Amniotic stem cell (primary cell): Measurements from ENCODE around the gene BUD23.
"Not testable (repeated sequence)": the region's sequence is repeated elsewhere in the genome, so short reads cannot be mapped to it uniquely, and the experiment has no call there.

Source experiments
- DNase-seq: peaks from one replicate; lab custom pipeline; 2025; lab: John Stamatoyannopoulos, UW

Gene BUD23, protein sequence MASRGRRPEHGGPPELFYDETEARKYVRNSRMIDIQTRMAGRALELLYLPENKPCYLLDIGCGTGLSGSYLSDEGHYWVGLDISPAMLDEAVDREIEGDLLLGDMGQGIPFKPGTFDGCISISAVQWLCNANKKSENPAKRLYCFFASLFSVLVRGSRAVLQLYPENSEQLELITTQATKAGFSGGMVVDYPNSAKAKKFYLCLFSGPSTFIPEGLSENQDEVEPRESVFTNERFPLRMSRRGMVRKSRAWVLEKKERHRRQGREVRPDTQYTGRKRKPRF

DNA sequence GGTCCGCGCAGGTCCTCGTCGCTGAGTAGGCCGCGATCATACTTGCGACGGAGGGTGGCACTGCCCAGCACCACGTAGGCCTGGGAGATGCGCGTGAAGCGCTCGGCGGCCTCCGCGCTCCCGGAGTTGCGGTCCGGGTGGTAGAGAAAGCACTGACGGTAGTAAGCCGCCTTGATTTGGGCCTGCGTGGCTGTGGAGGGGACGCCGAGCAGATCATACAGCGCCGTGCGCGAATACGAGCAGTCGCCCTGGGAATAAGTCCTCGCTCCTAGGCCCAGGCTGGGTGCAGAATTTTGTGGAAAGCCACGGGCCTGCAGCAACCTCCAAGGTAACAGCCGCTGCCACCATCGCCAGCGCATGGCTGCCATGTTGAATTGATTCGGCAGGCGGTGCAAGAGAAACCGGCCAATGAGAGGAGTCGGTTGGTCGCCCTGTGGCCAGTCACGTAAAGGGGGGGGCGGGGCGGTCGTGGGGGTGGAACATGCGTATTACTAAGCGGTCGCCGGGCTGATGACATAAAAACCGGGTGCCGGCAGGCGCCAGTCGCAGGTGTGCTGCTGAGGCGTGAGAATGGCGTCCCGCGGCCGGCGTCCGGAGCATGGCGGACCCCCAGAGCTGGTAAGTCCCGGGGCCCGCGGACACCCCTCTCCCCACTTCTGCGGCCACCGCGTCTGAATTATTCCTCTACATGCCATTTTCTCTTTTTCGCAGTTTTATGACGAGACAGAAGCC lies at the start of gene BUD23, which contains the start of gene DNAJC30:
Gene BUD23, plus strand, starts transcription at position 542 of the 732 bp plus-strand sequence. Its CDS starts 29 bp downstream, at position 571.
Gene DNAJC30, minus strand, starts transcription at position 398 of the 732 bp plus-strand sequence. Its CDS starts 30 bp downstream, at position 368.
- DNase-seq: peak; percentile 88

DNA sequence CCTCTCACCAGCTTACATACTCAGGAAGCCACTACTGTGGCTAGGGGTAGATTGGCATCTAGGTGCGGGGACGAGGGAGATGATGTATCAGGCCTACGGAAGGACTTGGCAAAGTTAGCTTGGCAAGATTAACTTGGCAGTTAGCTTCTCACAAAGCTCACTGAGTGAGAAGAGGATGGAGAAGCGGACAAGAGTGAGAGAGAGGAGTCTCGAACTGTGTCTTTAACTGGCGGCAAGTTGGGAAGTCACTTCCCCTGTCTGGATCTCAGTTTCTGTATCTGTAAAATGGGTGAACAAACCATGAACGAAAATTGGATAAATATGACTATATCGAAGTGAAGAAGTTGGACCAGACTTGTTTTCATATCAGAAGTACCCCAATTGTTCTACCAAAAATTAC lies 49.6 kb upstream of the BUD23 start:
- DNase-seq: no peak

DNA sequence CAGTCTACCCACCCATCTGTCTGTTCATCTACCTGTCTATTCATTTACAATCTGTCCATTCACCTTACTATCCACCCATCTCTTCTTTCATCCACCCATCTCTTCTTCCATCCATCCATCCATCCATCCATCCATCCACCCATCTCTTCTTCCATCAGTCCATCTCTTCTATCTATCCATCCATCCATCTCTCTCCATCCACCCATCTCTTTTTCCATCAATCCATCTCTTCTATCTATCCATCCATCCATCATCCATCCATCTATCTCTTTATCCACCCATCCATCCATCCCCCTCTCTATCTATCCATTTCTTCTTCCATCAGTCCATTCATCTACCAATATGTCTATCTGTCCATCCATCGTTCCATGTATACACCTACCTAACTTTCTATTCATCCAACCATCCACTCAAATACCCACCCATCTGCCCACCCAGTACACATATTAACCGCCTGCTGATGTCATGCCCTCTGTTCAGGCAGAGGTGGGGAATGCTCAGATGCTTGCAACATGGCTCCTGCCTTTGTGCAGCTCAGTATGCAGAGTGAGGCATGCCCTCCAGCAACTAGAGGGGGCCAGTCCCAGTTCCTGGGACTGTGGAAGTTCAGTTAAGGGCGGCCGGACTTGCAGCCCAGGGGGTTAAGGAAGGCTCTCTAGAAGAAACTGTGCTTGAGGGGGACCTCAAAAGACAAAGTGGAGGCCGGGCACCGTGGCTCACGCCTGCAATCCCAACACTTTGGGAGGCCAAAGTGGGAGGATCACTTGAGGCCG lies 47.8 kb upstream of the BUD23 start:
- no peak for DNase-seq

DNA sequence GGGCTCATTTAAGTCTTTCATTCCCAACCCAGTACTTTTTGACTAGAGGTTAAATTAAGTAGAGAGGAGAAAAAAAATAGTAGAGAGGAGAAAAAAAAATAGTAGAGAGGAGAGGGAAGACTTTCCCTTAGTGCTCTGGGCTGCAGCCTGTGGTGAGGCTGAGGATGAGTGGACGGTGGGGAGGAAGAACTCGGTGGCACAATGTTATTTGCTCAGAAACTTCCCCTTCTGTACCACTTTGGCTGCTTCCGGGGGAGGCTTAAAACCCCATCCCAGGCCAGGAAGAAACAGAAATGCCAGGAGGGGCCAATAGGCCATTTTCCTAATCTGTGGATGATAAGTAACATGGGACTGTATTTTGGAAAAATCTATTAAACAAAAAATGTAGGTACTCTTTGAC lies 44.5 kb upstream of the BUD23 start:
- no peak for DNase-seq

DNA sequence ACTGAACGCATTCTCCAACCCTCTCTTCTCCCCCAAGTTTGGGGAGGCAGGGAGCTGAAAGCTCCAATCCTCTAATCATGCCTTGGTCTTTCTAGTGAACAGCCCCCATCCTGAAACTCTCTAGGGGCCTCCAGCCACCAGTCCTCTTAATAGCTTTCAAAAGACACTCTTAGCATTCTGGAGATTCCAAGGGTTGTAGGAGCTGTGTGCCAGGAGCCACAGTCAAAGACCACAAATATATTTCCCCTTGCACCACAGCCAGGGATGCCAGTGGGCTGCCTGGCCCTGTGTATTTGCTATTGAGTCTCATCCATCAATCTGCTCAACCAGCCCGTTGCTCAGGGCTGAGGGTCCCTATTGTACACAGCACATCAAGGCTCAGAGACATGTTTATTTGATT lies 40.6 kb upstream of the BUD23 start:
- no peak for DNase-seq

DNA sequence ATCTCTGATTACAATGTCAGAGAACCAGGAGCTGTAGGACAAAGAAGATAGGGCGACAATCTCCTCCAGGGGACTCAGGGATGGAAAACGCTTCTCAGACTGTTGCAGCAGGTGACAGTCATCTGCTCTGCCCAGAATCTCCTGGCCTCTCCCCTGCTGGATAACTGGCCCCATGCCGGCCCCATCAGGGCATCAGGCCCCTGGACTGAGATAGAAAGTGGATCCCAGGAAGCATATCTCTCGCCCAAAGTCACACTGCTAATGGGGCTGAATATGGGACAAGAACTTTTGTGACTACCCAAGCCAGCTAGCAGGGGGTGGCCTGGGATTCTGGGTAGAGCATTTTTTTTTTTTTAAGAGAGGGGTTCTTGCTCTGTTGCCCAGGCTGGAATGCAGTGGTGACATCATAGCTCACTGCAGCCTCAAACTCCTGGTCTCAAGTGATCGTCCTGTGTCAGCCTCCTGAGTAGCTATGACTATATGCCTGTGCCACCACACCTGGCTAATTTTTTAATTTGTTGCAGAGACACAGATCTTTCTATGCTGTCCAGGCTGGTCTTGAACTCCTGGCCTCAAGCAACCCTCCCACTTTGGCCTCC lies 38.6 kb upstream of the BUD23 start:
- DNase-seq: no peak

DNA sequence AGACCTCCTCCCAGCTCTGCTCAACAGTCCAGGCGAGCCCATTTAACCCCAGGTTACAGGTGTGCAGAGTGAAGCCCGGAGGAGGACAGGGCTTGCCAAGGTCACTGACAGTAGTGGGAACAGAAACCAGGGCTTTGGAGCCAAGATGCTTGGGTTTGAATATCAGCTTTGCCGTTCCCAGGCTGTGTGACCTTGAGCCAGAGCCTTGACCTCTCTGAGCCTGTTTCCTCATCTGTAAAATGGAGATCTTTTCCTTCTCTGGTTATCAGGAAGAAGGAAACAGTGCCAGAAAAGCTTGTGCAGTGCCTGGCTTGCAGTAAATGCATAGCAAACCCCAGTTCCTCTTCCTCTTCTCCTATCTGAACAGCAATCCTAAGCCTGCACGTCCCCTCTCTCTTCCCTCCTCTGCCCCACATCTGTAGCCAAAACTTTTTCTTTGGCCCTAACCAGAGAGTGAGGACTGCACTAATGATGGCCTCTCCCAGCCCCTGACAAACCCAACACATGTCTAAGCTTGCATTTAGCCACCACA lies 37.7 kb upstream of the BUD23 start:
- DNase-seq: no peak

DNA sequence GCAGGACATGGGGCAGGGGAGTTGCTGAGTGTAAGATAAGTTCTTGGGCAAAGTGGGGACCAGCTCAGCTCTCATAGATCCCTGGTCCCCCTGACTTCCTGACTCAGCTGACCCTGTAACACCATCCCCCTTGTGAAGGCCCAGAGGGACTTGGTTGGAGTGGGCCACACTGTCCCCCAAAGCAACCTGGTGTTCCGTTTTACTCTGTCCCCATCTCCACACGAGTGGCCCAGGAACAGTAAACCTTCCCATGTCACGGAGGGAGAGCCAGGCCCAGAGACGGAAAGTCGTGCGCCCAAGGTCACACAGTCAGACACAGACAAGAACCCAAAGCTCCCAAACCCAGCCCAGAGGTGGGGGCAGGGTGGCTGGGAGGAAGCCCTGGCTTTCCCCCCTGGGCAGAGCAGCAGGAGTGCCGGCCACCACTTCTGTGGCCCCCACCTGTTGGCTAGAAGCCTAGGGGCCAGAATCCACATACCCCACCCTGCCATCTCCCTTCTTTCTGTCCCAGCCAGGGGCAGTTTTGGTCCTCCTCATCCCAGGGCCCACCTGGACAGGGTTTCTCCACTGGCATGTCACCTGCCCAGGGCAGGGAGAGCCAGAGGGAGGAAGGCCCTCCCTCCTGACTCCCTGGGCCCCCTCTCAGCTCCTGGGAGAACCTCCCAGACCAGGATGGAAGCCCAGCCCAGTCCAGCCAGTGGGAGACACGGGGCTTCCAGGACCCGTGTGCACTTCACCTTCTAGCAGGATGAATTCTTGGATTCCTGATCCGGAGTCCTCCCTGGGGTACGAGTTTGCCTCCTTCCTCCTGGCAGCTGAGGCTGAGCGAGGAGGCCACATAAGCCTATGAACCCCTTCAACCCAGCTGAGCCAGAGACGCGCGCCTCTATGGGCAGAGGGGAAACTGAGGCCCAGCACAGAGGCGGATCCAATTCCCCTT lies 36.3 kb upstream of the BUD23 start:
- no peak for DNase-seq

DNA sequence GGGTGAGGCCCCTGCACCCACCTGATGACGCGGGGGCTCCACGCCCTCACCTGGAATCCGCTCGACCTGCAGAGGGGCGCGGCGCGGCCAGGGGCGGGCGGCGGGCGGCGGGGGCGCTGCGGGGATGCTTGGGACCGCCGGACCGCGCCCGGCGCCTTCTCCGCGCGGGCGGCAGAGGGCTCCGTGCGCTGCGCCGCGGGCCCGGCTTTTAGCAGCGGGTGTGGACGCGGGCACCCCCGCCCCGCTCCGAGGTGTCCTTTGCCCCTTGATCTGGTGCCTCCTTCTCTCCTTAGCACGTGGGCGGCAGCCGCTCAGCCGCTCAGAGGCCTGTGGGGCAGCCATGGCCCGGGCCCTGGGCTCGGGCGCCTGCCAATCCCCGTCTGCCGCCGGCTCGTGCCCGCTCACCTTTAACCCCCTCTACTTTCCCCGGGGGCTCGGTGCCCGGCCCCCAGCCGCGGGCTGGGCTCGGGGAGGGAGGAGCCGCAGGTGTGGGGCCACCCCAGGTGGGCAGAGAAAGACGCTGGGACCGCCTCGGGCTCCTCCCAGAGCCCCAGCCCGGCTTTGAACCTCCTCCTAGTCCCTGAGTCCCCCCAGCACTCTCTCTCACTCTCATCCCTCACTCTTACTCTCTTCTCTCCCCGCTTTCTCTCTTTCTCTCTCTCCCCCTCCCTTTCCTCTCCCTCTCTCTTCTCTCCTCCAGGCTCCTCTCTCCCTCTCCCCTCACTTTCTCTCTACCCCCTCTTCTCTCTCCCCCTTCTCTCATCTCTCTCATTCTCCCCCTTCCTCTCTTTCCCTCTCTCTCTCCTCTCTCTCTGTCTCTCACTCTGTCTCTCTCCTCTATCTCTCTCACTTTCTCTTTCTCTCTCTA lies 35.4 kb upstream of the BUD23 start:
- DNase-seq: no peak

DNA sequence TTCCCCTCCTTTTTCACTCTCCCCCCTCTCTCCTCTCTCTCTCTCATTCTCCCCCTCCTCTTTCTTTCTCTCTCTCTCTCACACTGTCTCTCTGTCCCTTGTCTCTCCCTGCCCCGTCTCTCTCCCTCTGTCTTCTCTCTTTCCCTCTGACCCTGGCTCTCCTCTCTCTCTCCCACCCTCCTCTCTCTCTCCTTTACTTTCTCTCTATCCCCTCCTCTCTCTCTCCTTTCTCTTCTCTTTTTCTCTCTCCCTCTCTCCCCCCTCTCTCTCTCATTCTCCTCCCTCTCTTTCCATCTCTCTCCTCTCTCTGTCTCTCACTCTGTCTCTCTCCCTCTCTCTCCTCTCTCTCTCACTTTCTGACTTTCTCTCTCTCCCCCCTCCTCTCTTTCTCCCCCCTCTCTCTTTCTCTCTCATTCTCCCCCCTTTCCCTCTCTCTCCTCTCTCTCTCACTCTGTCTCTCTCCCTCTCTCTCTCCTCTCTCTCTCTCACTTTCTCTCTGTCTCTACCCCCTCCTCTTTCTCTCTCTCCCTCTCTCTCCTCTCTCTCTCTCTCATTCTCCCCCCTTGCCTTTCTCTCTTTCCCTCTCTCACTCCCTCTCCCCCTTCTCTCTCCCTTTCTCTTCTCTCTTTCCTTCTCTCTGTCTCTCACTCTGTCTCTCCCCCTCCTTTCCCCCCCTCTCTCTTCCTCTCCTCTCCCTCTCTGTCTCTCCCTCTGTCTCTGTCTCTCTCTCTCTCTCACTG lies 34.6 kb upstream of the BUD23 start:
- DNase-seq: no peak

DNA sequence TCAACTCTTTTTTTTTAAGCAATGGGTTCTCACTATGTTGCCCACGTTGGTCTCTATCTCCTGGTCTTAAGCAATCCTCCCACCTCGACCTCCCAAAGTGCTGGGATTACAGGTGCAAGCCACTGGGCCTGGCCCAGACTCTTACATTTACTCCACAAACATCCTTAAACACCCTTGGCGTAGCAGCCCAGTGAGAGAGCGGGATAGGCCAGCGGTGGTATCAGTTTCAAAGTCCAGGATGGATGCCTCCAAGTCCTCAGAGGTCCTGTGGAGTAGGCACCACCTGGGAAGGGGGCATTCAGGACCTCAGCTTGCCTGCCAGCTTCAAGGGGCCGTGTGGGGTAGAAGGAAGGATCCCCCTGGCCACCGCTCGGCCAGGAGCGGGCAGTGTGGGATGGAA lies 33.8 kb upstream of the BUD23 start:
- DNase-seq: no peak

DNA sequence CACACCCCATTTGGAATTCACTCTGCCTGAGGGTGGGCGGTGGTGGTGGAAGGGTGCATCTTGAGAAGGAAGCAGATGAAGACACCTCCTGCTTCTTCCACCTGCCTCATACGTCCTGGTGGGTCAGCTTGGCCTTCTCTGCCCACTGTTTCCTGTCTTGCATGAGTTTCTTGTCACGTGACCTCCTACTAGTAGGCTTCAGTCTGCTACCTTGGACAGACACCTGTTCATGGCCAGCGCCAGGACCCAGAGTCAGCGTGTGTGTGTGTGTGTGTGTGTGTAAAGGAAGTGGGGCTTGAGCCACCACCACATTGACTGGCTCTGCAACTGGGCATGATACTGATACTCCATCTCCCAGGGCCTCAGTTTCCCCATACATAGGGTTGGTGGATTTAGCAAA lies 32.9 kb upstream of the BUD23 start:
- DNase-seq: no peak

DNA sequence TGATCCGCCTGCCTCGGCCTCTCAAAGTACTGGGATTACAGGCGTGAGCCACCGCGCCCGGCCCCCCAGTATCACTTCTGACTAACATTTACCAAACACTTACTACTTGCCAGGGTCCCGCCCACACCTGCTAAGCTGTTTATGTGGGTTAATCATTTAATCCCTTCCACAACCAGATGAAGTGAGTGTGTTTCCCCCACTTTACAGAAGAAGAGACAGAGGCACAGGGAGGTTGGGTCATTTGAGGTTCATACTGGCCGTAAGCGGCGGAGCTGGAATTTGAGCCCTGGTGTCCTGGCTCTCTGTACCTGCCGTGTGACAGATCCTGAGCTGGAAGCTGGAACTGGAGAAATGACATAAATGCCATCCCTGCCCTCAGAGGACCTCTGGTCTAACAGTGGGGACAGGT lies 30.9 kb upstream of the BUD23 start:
- no peak for DNase-seq

DNA sequence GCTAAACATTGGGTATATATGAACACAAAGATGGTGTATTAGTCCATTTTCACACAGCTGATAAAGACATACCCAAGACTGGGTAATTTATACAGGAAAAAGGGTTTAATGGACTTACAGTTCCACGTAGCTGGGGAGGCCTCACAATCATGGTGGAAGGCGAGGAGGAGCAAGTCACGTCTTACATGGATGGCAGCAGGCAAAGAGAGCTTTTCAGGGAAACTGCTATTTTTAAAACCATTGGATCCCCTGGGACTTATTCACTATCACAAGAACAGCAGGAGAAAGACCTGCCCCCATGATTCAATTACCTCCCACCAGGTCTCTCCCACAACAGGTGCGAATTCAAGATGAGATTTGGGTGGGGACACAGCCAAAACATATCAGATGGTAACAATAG lies 28.1 kb upstream of the BUD23 start:
- not testable (repeated sequence) for DNase-seq

DNA sequence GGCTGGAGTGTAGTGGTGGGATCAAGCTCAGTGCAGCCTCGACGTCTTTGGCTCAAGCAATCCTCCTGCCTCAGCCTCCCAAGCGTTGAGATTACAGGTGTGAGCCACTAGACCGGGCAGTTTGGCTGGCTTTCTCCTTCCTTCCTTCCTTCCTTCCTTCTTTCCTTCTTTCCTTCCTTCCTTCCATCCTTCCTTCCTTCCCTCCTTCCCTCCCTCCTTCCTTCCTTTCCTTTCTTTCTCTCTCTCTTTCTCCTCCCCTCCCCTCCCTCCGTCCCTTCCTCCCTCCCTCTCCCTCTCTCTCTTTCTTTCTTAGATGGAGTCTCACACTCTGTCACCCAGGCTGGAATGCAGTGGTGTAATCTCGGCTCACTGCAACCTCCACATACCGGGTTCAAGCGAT lies 23.4 kb upstream of the BUD23 start:
- no peak for DNase-seq

DNA sequence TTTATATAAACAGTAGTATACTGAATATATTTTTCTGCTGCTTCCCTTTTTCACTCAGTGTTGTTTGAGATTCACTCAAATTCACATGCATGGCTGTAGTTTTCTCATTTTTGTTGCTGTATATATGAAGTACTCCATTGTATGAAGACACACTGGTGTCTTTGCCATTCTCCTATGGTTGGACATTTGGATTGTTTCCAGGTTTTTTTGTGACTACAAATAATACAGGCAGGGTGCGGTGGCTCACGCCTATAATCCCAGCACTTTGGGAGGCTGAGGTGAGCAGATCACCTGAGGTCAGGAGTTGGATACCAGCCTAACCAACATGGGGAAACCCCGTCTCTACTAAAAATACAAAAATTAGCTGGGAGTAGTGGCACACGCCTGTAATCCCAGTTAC lies 22.8 kb upstream of the BUD23 start:
- not testable (repeated sequence) for DNase-seq

DNA sequence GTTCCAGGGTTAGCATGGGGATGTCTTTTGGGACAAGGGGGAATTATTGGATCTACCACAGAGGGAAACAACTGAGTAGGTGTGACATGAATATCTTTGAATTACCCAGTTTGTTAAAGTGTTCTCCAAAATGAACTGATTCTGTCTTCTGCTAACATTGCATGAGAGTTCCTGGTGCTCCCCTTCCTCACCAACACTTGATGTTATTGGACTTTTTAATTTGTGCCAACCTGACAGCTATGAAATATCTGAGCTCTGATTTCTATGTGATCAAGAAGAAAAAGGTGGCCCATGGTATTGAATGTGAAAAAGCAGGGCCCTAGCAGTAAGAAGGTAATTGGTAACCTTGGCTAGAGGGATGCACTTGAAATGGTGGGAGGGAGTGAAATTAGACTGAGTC lies 20.4 kb upstream of the BUD23 start:
- no peak for DNase-seq

DNA sequence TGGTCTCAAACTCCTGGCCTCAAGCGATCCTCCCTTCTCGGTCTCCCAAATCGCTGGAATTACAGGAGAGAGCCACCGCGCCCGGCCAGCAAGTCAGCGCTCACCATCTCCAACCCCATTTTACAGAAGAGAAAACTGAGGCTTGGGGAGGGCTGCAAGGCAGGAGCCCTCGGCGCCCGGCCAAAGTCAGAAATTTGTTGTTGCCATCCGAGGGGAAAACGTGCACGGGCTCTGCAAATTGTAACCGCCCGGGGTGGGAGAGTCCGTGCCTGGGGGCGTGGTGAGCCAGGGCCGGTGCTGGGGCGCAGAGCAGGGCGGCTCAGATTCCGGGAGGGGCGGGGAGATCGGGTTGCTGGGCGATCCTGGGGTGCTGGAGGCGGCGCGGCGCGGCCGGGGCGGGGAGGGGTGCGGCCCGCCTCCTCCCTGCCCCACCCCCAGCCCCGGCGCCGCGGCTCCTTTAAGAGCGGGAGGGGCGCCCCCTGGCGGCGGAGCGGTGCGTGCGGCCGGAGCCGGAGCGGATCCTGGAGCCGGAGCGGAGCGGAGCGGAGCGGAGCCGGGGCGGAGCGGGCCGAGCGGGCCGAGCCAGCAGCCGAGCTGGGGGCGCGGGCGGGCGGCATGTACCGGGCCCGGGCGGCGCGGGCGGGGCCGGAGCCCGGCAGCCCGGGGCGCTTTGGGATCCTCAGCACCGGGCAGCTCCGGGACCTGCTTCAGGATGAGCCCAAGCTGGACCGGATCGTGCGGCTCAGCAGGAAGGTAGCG lies 15.9 kb upstream of the BUD23 start, which contains the start of gene VPS37D:
Gene VPS37D, plus strand, starts transcription at position 488 of the 759 bp plus-strand sequence. Its CDS starts 128 bp downstream, at position 616.
- DNase-seq: peak; percentile 77
